H1 (cell line): Measurements from ENCODE around the gene UGT1A10. TPM values are rescaled to one million over a fixed set of nuclear protein-coding genes. Genes with fewer than 3 reads are reported as not detected.

Experiments
- polyA plus RNA-seq, 7 experiments: library from polyadenylated mRNA; depleted of rRNA in 3 of 7; stranded (reverse) in 5 of 7; unstranded in 2 of 7; fragments of >200 nt in 5 of 7; fragments of 200-250 nt in 2 of 7; gene quantifications; 1 replicate in 5 of 7; 2 replicates in 1 of 7; 4 replicates in 1 of 7; pipeline versions ENCODE4 v1.2.1 to v1.2.3, GENCODE V29; 2011 to 2013; ENCODE audit warnings: missing spikeins in 2 of 7, mixed read lengths in 2 of 7
- total RNA-seq: library from RNA; stranded (reverse); fragmentation: NEBNext Ultra II Directional; extraction: Animal tissue kit (Norgen Biotek cat#: 25700); gene quantifications from 2 replicates; pipeline ENCODE4 v1.2.1, GENCODE V29; 2021
- TF ChIP-seq, protein P1 (sequence below): fragments of 300-600 bp; sonication (generic); IDR thresholded peaks from 2 replicates; pipeline ENCODE4 v1.7.1; 2012; ENCODE audit warnings: low read length, moderate library complexity, mild to moderate bottlenecking, inconsistent platforms; ENCODE audit not compliant: insufficient replicate concordance

Gene UGT1A10
- total and polyA plus RNA-seq, 2 of the 8 experiments (the other 6 are each of a cell fraction or from before 2014, with no cell fraction given): not detected

DNA sequence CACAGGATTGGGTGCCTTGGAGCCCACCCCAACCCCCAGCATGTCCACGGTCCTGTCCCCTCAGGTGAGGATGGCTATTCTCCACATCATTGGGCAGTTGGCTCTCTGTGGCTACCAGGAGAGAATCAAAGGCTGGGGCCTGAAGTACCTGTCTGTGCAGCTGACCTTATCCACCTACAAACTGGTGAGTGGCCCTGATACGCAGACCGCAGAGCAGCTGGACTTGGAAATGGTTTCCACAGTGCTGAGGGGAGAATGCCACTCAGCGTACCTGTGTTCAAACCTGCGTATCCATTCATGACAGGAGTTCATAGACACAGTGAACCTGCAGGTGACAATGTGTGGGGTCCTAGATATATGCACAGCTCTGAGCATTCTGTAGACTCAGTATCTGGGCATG lies 163.5 kb downstream of the UGT1A10 start (continued):
- TF ChIP-seq, protein P1, sequence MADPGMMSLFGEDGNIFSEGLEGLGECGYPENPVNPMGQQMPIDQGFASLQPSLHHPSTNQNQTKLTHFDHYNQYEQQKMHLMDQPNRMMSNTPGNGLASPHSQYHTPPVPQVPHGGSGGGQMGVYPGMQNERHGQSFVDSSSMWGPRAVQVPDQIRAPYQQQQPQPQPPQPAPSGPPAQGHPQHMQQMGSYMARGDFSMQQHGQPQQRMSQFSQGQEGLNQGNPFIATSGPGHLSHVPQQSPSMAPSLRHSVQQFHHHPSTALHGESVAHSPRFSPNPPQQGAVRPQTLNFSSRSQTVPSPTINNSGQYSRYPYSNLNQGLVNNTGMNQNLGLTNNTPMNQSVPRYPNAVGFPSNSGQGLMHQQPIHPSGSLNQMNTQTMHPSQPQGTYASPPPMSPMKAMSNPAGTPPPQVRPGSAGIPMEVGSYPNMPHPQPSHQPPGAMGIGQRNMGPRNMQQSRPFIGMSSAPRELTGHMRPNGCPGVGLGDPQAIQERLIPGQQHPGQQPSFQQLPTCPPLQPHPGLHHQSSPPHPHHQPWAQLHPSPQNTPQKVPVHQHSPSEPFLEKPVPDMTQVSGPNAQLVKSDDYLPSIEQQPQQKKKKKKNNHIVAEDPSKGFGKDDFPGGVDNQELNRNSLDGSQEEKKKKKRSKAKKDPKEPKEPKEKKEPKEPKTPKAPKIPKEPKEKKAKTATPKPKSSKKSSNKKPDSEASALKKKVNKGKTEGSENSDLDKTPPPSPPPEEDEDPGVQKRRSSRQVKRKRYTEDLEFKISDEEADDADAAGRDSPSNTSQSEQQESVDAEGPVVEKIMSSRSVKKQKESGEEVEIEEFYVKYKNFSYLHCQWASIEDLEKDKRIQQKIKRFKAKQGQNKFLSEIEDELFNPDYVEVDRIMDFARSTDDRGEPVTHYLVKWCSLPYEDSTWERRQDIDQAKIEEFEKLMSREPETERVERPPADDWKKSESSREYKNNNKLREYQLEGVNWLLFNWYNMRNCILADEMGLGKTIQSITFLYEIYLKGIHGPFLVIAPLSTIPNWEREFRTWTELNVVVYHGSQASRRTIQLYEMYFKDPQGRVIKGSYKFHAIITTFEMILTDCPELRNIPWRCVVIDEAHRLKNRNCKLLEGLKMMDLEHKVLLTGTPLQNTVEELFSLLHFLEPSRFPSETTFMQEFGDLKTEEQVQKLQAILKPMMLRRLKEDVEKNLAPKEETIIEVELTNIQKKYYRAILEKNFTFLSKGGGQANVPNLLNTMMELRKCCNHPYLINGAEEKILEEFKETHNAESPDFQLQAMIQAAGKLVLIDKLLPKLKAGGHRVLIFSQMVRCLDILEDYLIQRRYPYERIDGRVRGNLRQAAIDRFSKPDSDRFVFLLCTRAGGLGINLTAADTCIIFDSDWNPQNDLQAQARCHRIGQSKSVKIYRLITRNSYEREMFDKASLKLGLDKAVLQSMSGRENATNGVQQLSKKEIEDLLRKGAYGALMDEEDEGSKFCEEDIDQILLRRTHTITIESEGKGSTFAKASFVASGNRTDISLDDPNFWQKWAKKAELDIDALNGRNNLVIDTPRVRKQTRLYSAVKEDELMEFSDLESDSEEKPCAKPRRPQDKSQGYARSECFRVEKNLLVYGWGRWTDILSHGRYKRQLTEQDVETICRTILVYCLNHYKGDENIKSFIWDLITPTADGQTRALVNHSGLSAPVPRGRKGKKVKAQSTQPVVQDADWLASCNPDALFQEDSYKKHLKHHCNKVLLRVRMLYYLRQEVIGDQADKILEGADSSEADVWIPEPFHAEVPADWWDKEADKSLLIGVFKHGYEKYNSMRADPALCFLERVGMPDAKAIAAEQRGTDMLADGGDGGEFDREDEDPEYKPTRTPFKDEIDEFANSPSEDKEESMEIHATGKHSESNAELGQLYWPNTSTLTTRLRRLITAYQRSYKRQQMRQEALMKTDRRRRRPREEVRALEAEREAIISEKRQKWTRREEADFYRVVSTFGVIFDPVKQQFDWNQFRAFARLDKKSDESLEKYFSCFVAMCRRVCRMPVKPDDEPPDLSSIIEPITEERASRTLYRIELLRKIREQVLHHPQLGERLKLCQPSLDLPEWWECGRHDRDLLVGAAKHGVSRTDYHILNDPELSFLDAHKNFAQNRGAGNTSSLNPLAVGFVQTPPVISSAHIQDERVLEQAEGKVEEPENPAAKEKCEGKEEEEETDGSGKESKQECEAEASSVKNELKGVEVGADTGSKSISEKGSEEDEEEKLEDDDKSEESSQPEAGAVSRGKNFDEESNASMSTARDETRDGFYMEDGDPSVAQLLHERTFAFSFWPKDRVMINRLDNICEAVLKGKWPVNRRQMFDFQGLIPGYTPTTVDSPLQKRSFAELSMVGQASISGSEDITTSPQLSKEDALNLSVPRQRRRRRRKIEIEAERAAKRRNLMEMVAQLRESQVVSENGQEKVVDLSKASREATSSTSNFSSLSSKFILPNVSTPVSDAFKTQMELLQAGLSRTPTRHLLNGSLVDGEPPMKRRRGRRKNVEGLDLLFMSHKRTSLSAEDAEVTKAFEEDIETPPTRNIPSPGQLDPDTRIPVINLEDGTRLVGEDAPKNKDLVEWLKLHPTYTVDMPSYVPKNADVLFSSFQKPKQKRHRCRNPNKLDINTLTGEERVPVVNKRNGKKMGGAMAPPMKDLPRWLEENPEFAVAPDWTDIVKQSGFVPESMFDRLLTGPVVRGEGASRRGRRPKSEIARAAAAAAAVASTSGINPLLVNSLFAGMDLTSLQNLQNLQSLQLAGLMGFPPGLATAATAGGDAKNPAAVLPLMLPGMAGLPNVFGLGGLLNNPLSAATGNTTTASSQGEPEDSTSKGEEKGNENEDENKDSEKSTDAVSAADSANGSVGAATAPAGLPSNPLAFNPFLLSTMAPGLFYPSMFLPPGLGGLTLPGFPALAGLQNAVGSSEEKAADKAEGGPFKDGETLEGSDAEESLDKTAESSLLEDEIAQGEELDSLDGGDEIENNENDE: no peak
